ENCODE results near the gene MRPS17.

DNA sequence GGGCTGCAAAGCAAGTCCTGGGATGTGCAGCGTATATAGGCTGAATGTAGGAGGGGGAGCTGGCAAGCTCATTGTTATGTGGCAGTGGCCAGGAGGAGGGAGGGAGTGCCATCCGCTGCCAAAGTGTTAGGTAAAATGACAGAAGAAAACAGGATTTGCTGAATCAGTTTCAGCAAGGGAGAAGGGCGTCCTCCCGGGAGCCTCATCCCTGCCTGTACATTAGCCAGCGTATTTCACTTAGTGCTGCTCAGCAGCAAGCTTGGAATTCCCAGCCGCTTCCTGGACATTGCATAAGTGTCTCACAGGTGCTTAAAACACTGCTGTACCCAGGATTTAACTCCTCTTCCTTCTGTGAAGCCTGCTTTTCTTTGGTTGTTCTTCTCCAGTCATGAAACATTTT, 15.2 kb downstream of the MRPS17 start:
- TF ChIP-seq TAF1 (IDR thresholded peaks at IDR 0.05; ENCODE audit: borderline replicate concordance, insufficient read depth, low read length) (no peak), SIN3A (IDR thresholded peaks at IDR 0.05; ENCODE audit: borderline replicate concordance, insufficient read depth, low read length) (no peak), POLR2AphosphoS5 (IDR thresholded peaks at IDR 0.05; ENCODE audit: low read depth, low read length) (no peak), FOXP2 (optimal IDR thresholded peaks at IDR 0.05; ENCODE audit: borderline replicate concordance, extremely low read depth, extremely low read length, insufficient read depth) (no peak)
- TF ChIP-seq, protein P1, sequence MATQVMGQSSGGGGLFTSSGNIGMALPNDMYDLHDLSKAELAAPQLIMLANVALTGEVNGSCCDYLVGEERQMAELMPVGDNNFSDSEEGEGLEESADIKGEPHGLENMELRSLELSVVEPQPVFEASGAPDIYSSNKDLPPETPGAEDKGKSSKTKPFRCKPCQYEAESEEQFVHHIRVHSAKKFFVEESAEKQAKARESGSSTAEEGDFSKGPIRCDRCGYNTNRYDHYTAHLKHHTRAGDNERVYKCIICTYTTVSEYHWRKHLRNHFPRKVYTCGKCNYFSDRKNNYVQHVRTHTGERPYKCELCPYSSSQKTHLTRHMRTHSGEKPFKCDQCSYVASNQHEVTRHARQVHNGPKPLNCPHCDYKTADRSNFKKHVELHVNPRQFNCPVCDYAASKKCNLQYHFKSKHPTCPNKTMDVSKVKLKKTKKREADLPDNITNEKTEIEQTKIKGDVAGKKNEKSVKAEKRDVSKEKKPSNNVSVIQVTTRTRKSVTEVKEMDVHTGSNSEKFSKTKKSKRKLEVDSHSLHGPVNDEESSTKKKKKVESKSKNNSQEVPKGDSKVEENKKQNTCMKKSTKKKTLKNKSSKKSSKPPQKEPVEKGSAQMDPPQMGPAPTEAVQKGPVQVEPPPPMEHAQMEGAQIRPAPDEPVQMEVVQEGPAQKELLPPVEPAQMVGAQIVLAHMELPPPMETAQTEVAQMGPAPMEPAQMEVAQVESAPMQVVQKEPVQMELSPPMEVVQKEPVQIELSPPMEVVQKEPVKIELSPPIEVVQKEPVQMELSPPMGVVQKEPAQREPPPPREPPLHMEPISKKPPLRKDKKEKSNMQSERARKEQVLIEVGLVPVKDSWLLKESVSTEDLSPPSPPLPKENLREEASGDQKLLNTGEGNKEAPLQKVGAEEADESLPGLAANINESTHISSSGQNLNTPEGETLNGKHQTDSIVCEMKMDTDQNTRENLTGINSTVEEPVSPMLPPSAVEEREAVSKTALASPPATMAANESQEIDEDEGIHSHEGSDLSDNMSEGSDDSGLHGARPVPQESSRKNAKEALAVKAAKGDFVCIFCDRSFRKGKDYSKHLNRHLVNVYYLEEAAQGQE (IDR thresholded peaks at IDR 0.05; ENCODE audit: insufficient read depth in 1 of 2, low read depth in 2 of 2, low read length in 2 of 2) = no peak

Measured in PFSK-1 (cell line).